Skeletal muscle satellite cell (primary cell): ENCODE data around the gene MYO5B.

Experiments
- H3K27me3 ChIP-seq: 2 replicates; pipeline ENCODE4 v1.7.0; 2013; ENCODE audit warnings: low read length; ENCODE audit not compliant: control insufficient read depth, insufficient read depth
- H3K36me3 ChIP-seq: 2 replicates; pipeline ENCODE4 v1.7.0; 2013; ENCODE audit warnings: mild to moderate bottlenecking, control low read depth, low read length; ENCODE audit not compliant: insufficient read depth
- H3K4me1 ChIP-seq: 2 replicates; pipeline ENCODE4 v1.7.0; 2013; ENCODE audit warnings: low read length; ENCODE audit not compliant: control insufficient read depth, insufficient read depth
- H3K4me2 ChIP-seq: 2 replicates; pipeline ENCODE4 v1.7.0; 2013; ENCODE audit warnings: mild to moderate bottlenecking, low read length
- H3K4me3 ChIP-seq: 2 replicates; pipeline ENCODE4 v1.7.0; 2013; ENCODE audit warnings: low read length
- H3K9ac ChIP-seq: 2 replicates; pipeline ENCODE4 v1.7.0; 2013; ENCODE audit warnings: mild to moderate bottlenecking, low read depth, low read length, moderate library complexity
- H3K9me3 ChIP-seq: replicated peaks from 2 replicates; pipeline ENCODE4 v1.7.0; 2013; ENCODE audit warnings: mild to moderate bottlenecking, control low read depth, low read length

MYO5B gene

GRCh38 chr18:49886891-49887764, 307.8 kb downstream of the MYO5B start:
- Histone ChIP-seq H3K4me2 (no peak overlapping the region), H3K27me3 (peaks cover 6% of the 10 kb centered on the region), H3K36me3 (no peaks in the 10 kb centered on the region), H3K9ac (no peak overlapping the region), H3K4me1 (no peaks in the 10 kb centered on the region), H3K9me3 (no peaks in the 10 kb centered on the region), H3K4me3 (no peak overlapping the region)

- Histone ChIP-seq H3K9me3 (no peaks in the 10 kb centered on the region), H3K4me3 (no peak overlapping the region), H3K27me3 (peaks cover 4% of the 10 kb centered on the region), H3K4me2 (no peak overlapping the region), H3K4me1 (no peaks in the 10 kb centered on the region), H3K36me3 (no peaks in the 10 kb centered on the region), H3K9ac (no peak overlapping the region)
Measured at GRCh38 chr18:49884959-49885358, 310.0 kb downstream of the MYO5B start.

GRCh38 chr18:49884465-49884864, 310.5 kb downstream of the MYO5B start:
- Histone ChIP-seq H3K36me3 (no peaks in the 10 kb centered on the region), H3K4me1 (no peaks in the 10 kb centered on the region), H3K27me3 (peaks cover 3% of the 10 kb centered on the region), H3K4me3 (no peak overlapping the region), H3K4me2 (no peak overlapping the region), H3K9me3 (no peaks in the 10 kb centered on the region), H3K9ac (no peak overlapping the region)

- Histone ChIP-seq H3K4me3 (no peak overlapping the region), H3K9me3 (no peaks in the 10 kb centered on the region), H3K27me3 (peaks cover 3% of the 10 kb centered on the region)
Measured at GRCh38 chr18:49880661-49881060, 314.3 kb downstream of the MYO5B start.

GRCh38 chr18:49879271-49879580, 315.7 kb downstream of the MYO5B start:
- Histone ChIP-seq H3K9me3 (no peaks in the 10 kb centered on the region), H3K36me3 (no peaks in the 10 kb centered on the region), H3K27me3 (no peaks in the 10 kb centered on the region), H3K4me3 (no peak overlapping the region), H3K4me1 (peaks cover 27% of the 10 kb centered on the region), H3K4me2 (peak overlapping the region; percentile 34), H3K9ac (no peak overlapping the region)

More at GRCh38 chr18:49880661-49881060, 314.3 kb downstream of the MYO5B start:
- Histone ChIP-seq H3K4me1 (peaks cover 27% of the 10 kb centered on the region), H3K36me3 (no peaks in the 10 kb centered on the region), H3K9ac (no peak overlapping the region), H3K4me2 (no peak overlapping the region)

GRCh38 chr18:49878567-49879270, 316.2 kb downstream of the MYO5B start:
- H3K36me3 ChIP-seq = no peaks in the 10 kb centered on the region
- H3K4me1 ChIP-seq = peaks cover 27% of the 10 kb centered on the region
- peak overlapping the region; percentile 34 for H3K4me2 ChIP-seq
- H3K9me3 ChIP-seq = no peaks in the 10 kb centered on the region
- no peaks in the 10 kb centered on the region for H3K27me3 ChIP-seq
- H3K9ac ChIP-seq = no peak overlapping the region
- H3K4me3 ChIP-seq = no peak overlapping the region

- Histone ChIP-seq H3K4me1 (peaks cover 27% of the 10 kb centered on the region), H3K4me2 (no peak overlapping the region), H3K9ac (no peak overlapping the region), H3K9me3 (no peaks in the 10 kb centered on the region), H3K36me3 (no peaks in the 10 kb centered on the region), H3K4me3 (no peak overlapping the region), H3K27me3 (no peaks in the 10 kb centered on the region)
Measured at GRCh38 chr18:49878015-49878414, 316.9 kb downstream of the MYO5B start.

GRCh38 chr18:49876536-49876935, 318.4 kb downstream of the MYO5B start:
- no peak overlapping the region for H3K4me3 ChIP-seq
- no peaks in the 10 kb centered on the region for H3K9me3 ChIP-seq
- H3K4me1 ChIP-seq = peaks cover 27% of the 10 kb centered on the region
- no peaks in the 10 kb centered on the region for H3K27me3 ChIP-seq
- no peak overlapping the region for H3K9ac ChIP-seq
- no peak overlapping the region for H3K4me2 ChIP-seq
- no peaks in the 10 kb centered on the region for H3K36me3 ChIP-seq

- Histone ChIP-seq H3K36me3 (no peaks in the 10 kb centered on the region), H3K4me2 (no peak overlapping the region), H3K9ac (no peak overlapping the region), H3K9me3 (no peaks in the 10 kb centered on the region), H3K27me3 (no peaks in the 10 kb centered on the region), H3K4me1 (peaks cover 27% of the 10 kb centered on the region), H3K4me3 (no peak overlapping the region)
Measured at GRCh38 chr18:49875783-49876182, 319.2 kb downstream of the MYO5B start.

GRCh38 chr18:49875155-49875554, 319.8 kb downstream of the MYO5B start:
- no peaks in the 10 kb centered on the region for H3K36me3 ChIP-seq
- peaks cover 27% of the 10 kb centered on the region for H3K4me1 ChIP-seq
- no peaks in the 10 kb centered on the region for H3K9me3 ChIP-seq
- H3K4me3 ChIP-seq = no peak overlapping the region
- H3K9ac ChIP-seq = no peak overlapping the region
- H3K27me3 ChIP-seq = no peaks in the 10 kb centered on the region
- no peak overlapping the region for H3K4me2 ChIP-seq

GRCh38 chr18:49874238-49874637, 320.7 kb downstream of the MYO5B start:
- Histone ChIP-seq H3K4me3 (no peak overlapping the region), H3K4me2 (no peak overlapping the region)

GRCh38 chr18:49869354-49869753, 325.6 kb downstream of the MYO5B start:
- Histone ChIP-seq H3K27me3 (peaks cover 8% of the 10 kb centered on the region), H3K9ac (no peak overlapping the region), H3K36me3 (no peaks in the 10 kb centered on the region), H3K4me1 (no peaks in the 10 kb centered on the region), H3K4me2 (no peak overlapping the region), H3K9me3 (no peaks in the 10 kb centered on the region), H3K4me3 (no peak overlapping the region)

More at GRCh38 chr18:49874238-49874637, 320.7 kb downstream of the MYO5B start:
- Histone ChIP-seq H3K36me3 (no peaks in the 10 kb centered on the region), H3K9ac (no peak overlapping the region), H3K9me3 (no peaks in the 10 kb centered on the region), H3K4me1 (peaks cover 25% of the 10 kb centered on the region), H3K27me3 (no peaks in the 10 kb centered on the region)
